GM19238 (cell line): Measurements from ENCODE around the gene MARVELD2.
"Not testable (repeated sequence)": the region's sequence is repeated elsewhere in the genome, so short reads cannot be mapped to it uniquely, and the experiment has no call there.

ENCODE experiments used
- DNase-seq: peaks from one replicate; pipeline ENCODE4 v3.0.0; 2011; ENCODE audit warnings: low spot score; ENCODE audit not compliant: insufficient read length

MARVELD2 gene

GRCh38 chr5:69414885-69415583 is at the start of gene MARVELD2:
Gene MARVELD2, plus strand, starts transcription at chr5:69415116. Its CDS starts 4,270 bp downstream, at chr5:69419386.
- no peak for DNase-seq

GRCh38 chr5:69367697-69368279 is 47.1 kb upstream of the MARVELD2 start:
- no peak for DNase-seq

GRCh38 chr5:69368458-69369339 is 46.2 kb upstream of the MARVELD2 start:
- DNase-seq, result no peak

GRCh38 chr5:69369340-69370121 is 45.4 kb upstream of the MARVELD2 start, which contains the start of the genes AK6, RAD17 and TAF9:
Gene AK6, minus strand, starts transcription at chr5:69369520. Its CDS starts 30 bp downstream, at chr5:69369490.
Gene RAD17, plus strand, starts transcription at chr5:69369818. Its CDS starts 2,391 bp downstream, at chr5:69372209.
Gene TAF9, minus strand, starts transcription at chr5:69369520. Its CDS starts 3,783 bp downstream, at chr5:69365737.
- peak; percentile 81 for DNase-seq

- DNase-seq, result not testable (repeated sequence)
Observed at GRCh38 chr5:69370335-69370734, 44.6 kb upstream of the MARVELD2 start.

- DNase-seq, result no peak
Observed at GRCh38 chr5:69372394-69372793, 42.5 kb upstream of the MARVELD2 start.

GRCh38 chr5:69374911-69375446 is 39.9 kb upstream of the MARVELD2 start:
- DNase-seq, result no peak

GRCh38 chr5:69378376-69378775 is 36.5 kb upstream of the MARVELD2 start:
- no peak for DNase-seq

- no peak for DNase-seq
Observed at GRCh38 chr5:69404659-69405330, 10.1 kb upstream of the MARVELD2 start.

- DNase-seq, result no peak
Observed at GRCh38 chr5:69415584-69415958, 655 bp downstream of the MARVELD2 start.

GRCh38 chr5:69416180-69416579 is 1.3 kb downstream of the MARVELD2 start:
- DNase-seq, result no peak

- no peak for DNase-seq
Observed at GRCh38 chr5:69416699-69417098, 1.8 kb downstream of the MARVELD2 start.

GRCh38 chr5:69418554-69418953 is 3.6 kb downstream of the MARVELD2 start:
- no peak for DNase-seq

GRCh38 chr5:69431424-69432303 is 16.7 kb downstream of the MARVELD2 start:
- no peak for DNase-seq

GRCh38 chr5:69432412-69433206 is 17.7 kb downstream of the MARVELD2 start:
- no peak for DNase-seq

- not testable (repeated sequence) for DNase-seq
Observed at GRCh38 chr5:69435276-69435884, 20.5 kb downstream of the MARVELD2 start.

- no peak for DNase-seq
Observed at GRCh38 chr5:69444127-69444754, 29.3 kb downstream of the MARVELD2 start.
